Erythroblast (primary cell): ENCODE measurements around the gene HPS1.

Experiments used
- GATA1 ChIP-seq: IDR thresholded peaks from 2 replicates; pipeline ENCODE4 v1.6.1; 2011; ENCODE audit warnings: low read depth, mild to moderate bottlenecking, control low read depth, low read length, moderate library complexity
- POLR2A ChIP-seq: IDR thresholded peaks from 2 replicates; pipeline ENCODE4 v1.6.1; 2011; ENCODE audit warnings: mild to moderate bottlenecking, low read length

DNA sequence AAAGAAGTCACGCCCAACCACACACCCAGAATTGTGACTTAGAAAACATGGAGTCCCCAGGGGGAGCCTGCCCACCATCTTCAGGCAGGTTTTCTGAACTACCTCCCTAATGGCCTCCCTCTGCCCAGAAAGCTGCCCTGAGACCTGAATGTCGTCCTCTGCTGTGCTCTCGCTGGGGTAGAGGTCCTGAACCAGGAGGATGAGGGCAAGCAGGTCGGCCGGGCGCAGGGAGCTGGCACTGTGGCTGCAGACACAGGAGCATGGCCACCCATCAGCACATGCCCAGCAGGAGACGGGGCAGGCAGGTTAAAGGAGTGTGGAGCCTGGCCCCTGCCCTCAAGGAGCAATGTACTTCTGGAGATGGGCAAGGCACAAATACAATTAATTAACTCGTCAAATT, 16.3 kb downstream of the HPS1 start:
- TF ChIP-seq POLR2A: no peak
- no peak for TF ChIP-seq GATA1
